Sigmoid colon (tissue), 3 donors: ENCODE data around the gene SNX3.

Source experiments
- POLR2A ChIP-seq, 2 donors: fragments of 450-650 bp; IDR thresholded peaks; one replicate each; pipeline ENCODE4 v1.6.1; 2016; ENCODE audit warnings: antibody characterized with exemption in 2 of 2, mild to moderate bottlenecking in 2 of 2, moderate library complexity in 2 of 2
- TF ChIP-seq, protein P1 (sequence below), 4 experiments: fragments of 450-650 bp in 3 of 4; fragments of 200-600 bp in 1 of 4; IDR thresholded peaks; one replicate each; pipeline ENCODE4 v1.5.1; 2016 to 2019; ENCODE audit warnings: antibody characterized with exemption in 4 of 4, mild to moderate bottlenecking in 3 of 4, moderate library complexity in 2 of 4

DNA sequence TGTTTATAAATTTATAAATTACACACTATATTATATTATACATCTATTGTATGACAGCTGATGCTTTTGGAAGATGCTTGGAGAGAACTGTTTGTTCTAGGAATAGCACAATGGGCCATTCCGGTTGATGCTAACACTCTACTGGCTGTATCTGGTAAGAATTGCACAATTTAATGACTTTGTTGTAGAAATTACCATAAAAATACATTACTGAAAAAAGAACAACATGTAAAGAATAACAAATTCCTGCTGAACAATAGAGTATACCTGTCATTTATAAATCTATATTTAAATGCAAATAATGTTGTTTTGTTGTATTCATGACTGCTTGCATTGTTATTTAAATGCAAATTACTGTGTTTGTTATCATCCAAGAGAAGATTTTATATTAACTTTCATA lies 80.6 kb downstream of the SNX3 start:
- no peak for TF ChIP-seq POLR2A (IDR thresholded peaks at IDR 0.05)
- TF ChIP-seq, protein P1, sequence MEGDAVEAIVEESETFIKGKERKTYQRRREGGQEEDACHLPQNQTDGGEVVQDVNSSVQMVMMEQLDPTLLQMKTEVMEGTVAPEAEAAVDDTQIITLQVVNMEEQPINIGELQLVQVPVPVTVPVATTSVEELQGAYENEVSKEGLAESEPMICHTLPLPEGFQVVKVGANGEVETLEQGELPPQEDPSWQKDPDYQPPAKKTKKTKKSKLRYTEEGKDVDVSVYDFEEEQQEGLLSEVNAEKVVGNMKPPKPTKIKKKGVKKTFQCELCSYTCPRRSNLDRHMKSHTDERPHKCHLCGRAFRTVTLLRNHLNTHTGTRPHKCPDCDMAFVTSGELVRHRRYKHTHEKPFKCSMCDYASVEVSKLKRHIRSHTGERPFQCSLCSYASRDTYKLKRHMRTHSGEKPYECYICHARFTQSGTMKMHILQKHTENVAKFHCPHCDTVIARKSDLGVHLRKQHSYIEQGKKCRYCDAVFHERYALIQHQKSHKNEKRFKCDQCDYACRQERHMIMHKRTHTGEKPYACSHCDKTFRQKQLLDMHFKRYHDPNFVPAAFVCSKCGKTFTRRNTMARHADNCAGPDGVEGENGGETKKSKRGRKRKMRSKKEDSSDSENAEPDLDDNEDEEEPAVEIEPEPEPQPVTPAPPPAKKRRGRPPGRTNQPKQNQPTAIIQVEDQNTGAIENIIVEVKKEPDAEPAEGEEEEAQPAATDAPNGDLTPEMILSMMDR (IDR thresholded peaks at IDR 0.05): no peak
